Measurements from ENCODE around the gene COL6A3. TPM values are rescaled to one million over a fixed set of nuclear protein-coding genes. Genes with fewer than 3 reads are reported as not detected.

COL6A3 gene
- total RNA-seq, 1 donor from 2014 or later, result 198 TPM

DNA sequence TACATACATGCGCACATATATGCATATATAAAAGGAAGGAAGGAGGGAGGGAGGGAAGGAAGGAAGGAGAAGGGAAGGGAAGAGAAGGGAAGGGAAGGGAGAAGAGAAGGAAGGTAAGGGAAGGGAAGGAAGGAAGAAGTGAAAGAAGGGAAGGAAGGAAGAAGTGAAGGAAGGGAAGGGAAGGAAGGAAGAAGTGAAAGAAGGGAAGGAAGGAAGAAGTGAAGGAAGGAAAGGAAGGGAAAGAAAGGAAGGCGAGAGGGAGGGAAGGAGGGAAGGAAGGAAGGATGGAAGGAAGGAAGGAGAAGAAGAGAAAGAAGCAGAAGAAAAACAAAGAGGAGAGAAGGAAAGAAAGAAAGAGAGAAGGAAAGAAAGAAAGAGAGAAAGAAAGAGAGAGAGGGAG lies 16.9 kb downstream of the COL6A3 start:
- ATAC-seq (no peak), DNase-seq (ENCODE audit: low spot score) (no peak)
- intact Hi-C loops (cut with DNase I), result no loop called here

DNA sequence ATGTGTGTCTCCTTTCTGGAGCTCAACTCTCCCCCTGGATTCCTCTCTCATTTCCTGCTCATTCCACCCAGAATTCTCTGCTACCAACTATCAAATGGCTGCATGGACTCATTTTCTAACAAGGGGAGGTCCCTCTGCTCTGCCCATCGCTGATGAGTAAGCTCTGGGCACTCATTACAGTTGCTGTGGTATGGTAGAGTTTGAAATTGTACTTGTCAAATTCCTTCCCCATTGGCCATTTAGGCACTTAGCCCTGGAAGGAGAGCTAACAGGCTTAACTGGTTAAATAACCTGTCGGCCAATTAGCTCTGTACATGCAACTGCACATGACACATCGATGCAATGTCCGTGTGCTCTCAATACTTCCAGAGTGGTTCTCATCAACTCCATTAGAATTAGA lies 20.4 kb downstream of the COL6A3 start:
- no peak for ATAC-seq
- intact Hi-C loops (cut with DNase I), result no loop called here
- no peak for DNase-seq (ENCODE audit: low spot score)

GRCh38 chr2:237392186-237392585 lies 21.8 kb downstream of the COL6A3 start:
- DNase-seq (ENCODE audit: low spot score) (no peak), ATAC-seq (peak; percentile 9)
- intact Hi-C loops (cut with DNase I), result no loop called here

DNA sequence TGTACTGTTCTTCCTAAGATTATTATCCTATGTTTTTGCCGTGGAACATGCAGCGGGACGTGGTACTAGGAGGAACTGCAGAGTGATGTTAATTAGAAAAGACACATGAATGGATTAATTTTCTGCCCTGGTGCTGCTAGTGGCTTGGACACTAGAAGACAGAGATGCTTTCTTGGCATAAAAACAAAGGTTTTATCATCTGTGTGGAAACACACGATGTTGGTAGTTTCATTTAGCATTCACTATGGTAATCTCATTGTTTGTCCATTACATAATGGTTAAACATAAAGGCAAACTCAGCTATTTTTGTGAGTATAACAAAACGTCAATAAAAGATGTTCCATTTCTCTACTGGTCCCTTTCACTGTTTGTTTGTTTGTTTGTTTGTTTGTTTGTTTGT lies 22.8 kb downstream of the COL6A3 start:
- DNase-seq (ENCODE audit: low spot score), result no peak
- peak; percentile 40 for ATAC-seq
- intact Hi-C loops (cut with DNase I), result no loop called here

GRCh38 chr2:237390235-237390634 lies 23.7 kb downstream of the COL6A3 start:
- ATAC-seq (peak; percentile 59), DNase-seq (ENCODE audit: low spot score) (no peak)
- intact Hi-C loops (cut with DNase I), result no loop called here

GRCh38 chr2:237389831-237390230 lies 24.1 kb downstream of the COL6A3 start:
- ATAC-seq (no peak), DNase-seq (ENCODE audit: low spot score) (no peak)
- intact Hi-C loops (cut with DNase I), result no loop called here

GRCh38 chr2:237388036-237388435 lies 25.9 kb downstream of the COL6A3 start:
- DNase-seq (ENCODE audit: low spot score) (no peak), ATAC-seq (no peak)
- intact Hi-C loops (cut with DNase I), result no loop called here

DNA sequence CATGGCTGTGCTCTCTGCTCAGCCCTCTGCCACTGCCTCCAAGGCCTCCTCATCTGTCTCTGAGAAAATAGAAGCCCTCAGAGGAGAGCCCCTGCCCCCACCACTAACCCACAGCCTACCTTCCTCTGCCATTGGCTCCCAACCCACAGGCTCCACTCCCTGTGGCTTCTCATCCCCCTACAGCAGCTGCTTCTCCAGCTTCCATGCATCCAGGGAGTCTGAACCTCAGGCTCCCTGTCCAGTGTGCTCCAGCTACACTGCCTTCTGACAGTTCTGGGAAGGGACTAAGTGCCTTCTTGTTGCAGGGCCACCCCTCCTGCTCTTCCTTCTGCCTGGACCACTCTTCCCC lies 29.3 kb downstream of the COL6A3 start:
- DNase-seq (ENCODE audit: low spot score), result no peak
- ATAC-seq, result peak; percentile 14
- intact Hi-C loops (cut with DNase I), result no loop called here

- no peak for DNase-seq (ENCODE audit: low spot score)
- intact Hi-C loops (cut with DNase I), result no loop called here
- peak; percentile 45 for ATAC-seq
Measured at GRCh38 chr2:237383991-237384671, 29.8 kb downstream of the COL6A3 start.

GRCh38 chr2:237380768-237381167 lies 33.2 kb downstream of the COL6A3 start:
- no peak for ATAC-seq
- DNase-seq (ENCODE audit: low spot score), result no peak
- intact Hi-C loops (cut with DNase I), result no loop called here

DNA sequence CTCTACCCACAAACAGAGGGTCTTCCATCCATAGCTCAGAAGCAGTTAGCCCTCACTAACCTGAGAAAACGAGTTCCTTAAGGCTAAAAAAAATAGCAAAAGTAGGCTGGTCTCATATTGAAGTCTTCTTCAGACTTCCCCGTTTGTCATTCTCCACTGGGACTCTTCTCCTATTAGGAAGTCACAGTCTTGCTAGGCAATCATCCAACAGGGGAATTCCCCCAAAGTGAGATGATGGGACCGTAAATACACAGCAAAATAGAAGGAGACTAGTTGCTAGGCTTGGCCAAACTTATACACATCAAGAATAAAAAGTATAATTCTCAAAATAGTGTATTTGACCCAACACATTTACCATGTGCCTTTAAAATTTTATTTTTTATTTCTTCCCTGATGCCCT lies 34.3 kb downstream of the COL6A3 start:
- ATAC-seq, result no peak
- intact Hi-C loops (cut with DNase I), result no loop called here
- no peak for DNase-seq (ENCODE audit: low spot score)

DNA sequence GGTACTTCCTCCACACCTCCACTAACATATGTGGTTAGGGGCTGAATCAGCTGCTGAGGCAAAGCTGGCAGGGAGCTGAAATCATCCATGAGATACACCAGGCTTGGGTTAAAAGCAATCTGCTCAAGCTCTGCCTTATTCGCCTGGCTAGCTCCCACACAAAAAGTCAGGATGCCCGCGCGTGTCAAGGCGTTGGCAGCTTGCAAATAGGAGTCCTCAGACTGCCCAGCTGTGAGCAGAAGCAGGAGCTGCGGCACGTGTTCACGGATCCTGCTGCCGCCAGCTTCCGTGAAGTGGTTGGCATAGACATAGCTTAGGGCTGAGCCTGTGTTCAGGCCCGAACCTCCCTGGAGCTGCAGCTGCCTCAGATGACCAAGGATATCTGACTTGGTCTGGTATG lies 35.3 kb downstream of the COL6A3 start:
- DNase-seq (ENCODE audit: low spot score) (no peak), ATAC-seq (no peak)
- intact Hi-C loops (cut with DNase I), result no loop called here

DNA sequence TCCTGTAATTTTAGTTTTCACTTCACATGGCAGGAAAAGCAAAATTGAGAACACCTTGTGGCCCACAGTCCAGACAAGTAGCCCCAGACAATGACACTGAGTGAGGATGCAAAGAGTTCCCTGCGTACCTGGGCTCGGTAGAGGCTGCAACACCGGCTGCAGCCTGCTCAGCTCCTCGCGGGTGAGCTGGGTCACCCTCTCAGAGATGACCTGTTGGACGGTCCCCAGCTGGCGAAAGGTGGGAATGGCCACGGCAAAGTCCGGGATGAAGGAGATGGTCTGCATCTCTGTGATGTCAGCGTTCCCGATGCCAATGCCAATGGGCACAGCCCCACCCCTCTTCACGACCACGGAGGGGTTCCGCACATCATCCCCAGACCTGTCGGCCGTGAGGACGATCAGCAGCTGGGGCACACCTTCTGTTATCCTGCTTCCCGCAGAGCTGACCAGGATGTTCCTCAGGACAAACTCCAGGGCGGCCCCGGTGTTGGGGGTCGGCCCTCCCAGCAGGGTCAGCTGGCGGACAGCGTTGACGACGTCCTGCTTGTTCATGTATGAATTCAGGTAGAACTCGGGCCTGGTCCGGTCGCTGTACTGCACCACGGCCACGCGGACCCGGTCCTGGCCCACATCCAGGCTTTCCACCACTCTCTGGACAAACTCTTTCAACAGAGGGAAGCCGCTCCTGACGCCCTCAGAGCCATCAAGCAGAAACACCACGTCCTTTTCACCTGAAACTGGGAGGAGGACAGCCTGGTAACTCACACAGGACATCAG lies 39.5 kb downstream of the COL6A3 start:
- DNase-seq (ENCODE audit: low spot score) (no peak), ATAC-seq (no peak)
- intact Hi-C loops (cut with DNase I), result no loop called here

GRCh38 chr2:237371856-237372255 lies 42.1 kb downstream of the COL6A3 start:
- intact Hi-C loops (cut with DNase I), result no loop called here
- ATAC-seq (no peak), DNase-seq (ENCODE audit: low spot score) (no peak)

GRCh38 chr2:237365671-237366070 lies 48.3 kb downstream of the COL6A3 start:
- intact Hi-C loops (cut with DNase I), result no loop called here
- no peak for ATAC-seq

DNA sequence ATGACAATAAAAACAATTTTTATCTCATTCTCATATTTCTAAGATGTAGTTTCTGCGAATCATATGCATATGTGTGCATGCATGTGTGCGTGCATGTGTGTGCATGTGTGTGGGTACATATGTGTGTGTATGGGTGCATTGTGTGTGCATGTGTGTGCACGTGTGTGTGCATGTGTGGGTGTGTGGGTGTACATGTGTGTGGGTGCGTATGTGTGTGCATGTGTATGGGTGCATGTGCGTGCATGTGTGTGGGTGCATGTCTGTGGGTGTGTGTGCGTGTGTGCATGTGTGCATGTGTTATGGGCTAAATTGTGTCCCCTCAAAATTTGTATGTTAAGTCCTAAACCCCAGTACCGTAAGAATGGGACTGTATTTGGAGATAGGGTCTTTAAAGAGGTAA lies 49.3 kb downstream of the COL6A3 start:
- ATAC-seq (no peak), DNase-seq (ENCODE audit: low spot score) (no peak)
- intact Hi-C loops (cut with DNase I), result no loop called here

More at GRCh38 chr2:237365671-237366070, 48.3 kb downstream of the COL6A3 start:
- no peak for DNase-seq (ENCODE audit: low spot score)

- intact Hi-C loops (cut with DNase I), result no loop called here
Measured at GRCh38 chr2:237361194-237362004, 52.6 kb downstream of the COL6A3 start.

GRCh38 chr2:237359894-237360780 lies 53.8 kb downstream of the COL6A3 start:
- ATAC-seq (peak; percentile 18), DNase-seq (ENCODE audit: low spot score) (no peak)
- intact Hi-C loops (cut with DNase I), result no loop called here

More at GRCh38 chr2:237361194-237362004, 52.6 kb downstream of the COL6A3 start:
- DNase-seq (ENCODE audit: low spot score) (no peak), ATAC-seq (peak; percentile 31)

DNA sequence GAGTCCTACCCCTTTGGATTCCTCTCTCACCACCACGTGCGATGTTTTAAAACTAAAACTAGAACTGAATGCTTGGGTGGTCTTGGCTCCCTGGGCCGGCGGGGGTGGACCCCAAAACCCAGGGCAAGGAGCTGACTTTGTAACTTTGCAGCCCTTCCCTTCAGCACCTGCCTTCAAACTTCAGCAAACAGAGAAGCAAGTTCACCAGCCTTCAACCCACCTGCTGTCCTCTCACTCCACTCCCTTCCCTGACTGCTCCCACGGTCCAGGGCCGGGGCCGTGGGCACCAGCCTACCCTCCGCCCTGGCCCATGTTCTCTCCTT lies 54.5 kb downstream of the COL6A3 start:
- DNase-seq (ENCODE audit: low spot score) (no peak), ATAC-seq (peak; percentile 21)
- intact Hi-C loops (cut with DNase I), result no loop called here

Measured in sciatic nerve (tissue), 2 donors.